Ammon's horn (tissue), 1 donor: ENCODE measurements around the gene GJE1.

Experiments used
- DNase-seq: peaks from one replicate; pipeline ENCODE4 v3.0.0-alpha.2; 2016; ENCODE audit warnings: low spot score

Gene GJE1

DNA sequence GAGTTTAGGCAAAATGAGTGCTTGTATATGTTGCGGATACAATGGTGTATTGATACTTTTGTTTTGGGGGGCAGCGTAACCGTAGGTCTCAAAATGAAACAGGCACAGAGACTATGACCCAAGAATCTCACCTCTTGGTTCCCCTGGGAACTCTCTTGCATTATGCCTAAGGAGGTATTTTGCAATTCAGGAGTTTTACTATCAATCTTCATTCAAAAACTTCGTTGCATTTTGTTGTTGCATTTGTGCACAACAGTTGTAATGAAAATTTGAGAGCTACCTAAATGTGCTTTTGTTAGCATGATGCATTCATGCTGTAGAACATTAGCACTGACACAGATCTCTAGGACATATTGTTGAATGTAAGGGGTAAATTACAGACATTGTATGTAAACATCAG is 32.5 kb downstream of the GJE1 start:
- DNase-seq = no peak

DNA sequence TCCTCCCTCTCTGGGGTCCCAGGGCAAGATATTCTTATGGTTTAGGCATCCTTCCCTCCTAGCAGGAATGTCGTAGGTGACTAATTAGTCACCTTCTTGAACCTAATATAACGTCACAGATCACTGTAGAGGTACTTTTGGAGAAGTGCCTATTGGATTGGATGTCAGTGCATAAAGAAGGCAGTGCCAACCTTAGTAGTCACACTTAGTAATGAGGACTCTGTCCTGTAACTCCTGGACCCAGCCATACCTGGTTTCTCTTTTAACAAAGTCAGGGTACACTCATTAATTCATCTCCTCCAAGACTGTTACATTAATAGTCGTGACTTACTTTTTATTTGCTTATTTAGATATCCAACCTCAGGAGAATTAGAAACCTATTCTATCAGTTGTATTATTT is 34.3 kb downstream of the GJE1 start:
- no peak for DNase-seq

GRCh38 chr6:142167486-142167885 is 34.8 kb downstream of the GJE1 start:
- DNase-seq = no peak

DNA sequence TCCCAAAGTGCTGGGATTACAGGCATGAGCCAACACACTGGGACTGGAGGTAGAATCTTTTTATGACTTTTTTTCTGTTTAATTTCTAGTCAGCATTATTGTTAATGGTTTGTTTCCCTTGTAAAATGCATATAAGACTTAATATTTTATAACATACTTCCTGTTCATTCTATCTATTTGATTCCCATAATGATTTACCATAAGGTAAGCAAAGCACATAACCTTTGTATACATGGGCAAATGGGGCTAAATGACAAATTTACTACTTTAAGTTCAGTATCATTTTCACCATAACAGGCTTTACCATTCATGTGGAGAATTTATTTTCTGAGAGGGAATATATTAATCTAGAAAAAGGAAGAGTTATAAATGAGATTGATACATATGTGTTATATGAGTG is 38.6 kb downstream of the GJE1 start:
- no peak for DNase-seq

DNA sequence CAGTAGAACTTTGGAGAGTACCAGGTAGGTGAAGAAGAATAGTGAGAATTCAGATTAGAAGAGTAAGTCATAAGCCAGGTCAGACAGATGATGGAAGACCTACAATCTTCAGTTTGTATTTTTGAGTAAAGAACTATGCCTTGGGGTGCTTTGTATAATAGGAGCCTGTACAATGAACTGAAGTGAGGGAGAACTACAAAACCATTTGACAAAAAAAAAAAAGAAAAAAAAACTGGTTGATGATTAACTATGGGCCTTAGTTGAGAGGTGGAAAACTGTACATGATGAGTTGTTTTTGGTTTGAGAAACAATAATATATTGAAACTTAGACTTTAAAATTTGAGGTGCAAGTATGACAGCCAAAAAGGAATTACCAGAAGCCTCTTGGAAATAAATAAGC is 40.0 kb downstream of the GJE1 start:
- no peak for DNase-seq

DNA sequence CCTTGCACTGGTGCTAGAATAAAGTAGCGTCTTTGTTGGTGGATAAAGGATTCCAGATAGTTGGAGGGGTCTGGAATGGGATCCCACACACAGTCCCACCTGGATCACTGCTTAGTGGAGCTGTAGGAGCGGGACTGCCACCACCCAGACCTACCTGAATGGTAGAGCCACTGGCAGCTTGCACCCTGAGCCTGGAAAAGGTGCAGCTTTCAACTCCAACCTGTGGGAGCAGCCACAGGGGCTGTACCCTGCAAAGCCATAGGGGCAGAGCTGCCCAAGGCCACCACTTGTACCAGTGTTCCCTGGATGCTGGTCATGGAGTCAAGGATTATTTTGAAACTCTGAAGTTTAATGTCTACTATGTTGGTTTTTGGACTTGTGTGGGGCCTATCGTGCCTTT is 41.3 kb downstream of the GJE1 start:
- no peak for DNase-seq

DNA sequence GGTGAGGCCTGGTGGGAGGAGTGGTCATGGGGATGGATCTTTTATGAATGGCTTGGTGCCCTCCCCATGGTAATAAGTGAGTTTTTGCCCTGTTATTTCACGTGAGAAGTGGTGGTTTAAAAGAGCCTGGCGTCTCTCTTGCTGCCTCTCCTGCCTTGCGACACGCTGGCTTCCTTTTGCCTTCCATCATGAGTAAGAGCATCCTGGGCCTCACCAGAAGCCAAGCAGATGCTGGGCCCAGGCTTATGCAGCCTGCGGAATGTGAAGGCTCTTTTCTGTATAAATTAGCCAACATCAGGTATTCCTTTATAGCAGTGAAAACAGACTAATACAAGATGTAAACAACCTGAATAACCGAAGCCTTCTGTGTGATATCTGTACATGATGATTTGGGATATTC is 42.0 kb downstream of the GJE1 start:
- no peak for DNase-seq

- no peak for DNase-seq
Observed at GRCh38 chr6:142178129-142178528, 45.4 kb downstream of the GJE1 start.

DNA sequence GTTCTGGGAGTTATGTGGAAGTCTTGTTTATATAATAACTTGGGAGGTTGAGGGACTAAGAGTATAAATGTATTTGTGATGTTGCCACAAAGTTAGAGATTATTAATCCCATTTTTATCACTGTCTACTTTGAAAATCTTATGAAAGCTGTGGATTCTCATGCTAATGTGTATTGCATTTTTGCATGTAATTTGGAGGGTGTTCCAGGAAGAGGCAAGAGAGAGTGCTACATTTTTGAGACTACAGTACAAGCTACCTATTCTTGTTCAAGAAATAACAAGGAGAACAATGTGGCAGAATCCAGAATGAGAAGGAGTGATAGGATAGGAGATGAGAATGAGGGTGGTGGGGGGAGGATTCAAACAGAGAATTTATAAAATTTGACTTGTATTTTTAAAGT is 49.3 kb downstream of the GJE1 start:
- DNase-seq = no peak

- no peak for DNase-seq
Observed at GRCh38 chr6:142183351-142183750, 50.6 kb downstream of the GJE1 start.

- no peak for DNase-seq
Observed at GRCh38 chr6:142184307-142184706, 51.6 kb downstream of the GJE1 start.
